Mammary epithelial cell (primary cell): Measurements from ENCODE around the gene KSR1.

Experiments
- EZH2 ChIP-seq: IDR thresholded peaks from 2 replicates; pipeline ENCODE4 v1.6.1; 2012; ENCODE audit warnings: low read length, inconsistent platforms, borderline replicate concordance
- TF ChIP-seq, protein P1 (sequence below), 2 donors: IDR thresholded peaks in 1 of 2; conservative IDR thresholded peaks in 1 of 2; 2 replicates each; pipeline ENCODE4 v1.5.1; 2011 to 2012; ENCODE audit warnings: inconsistent platforms in 2 of 2, low read length in 2 of 2, mild to moderate bottlenecking in 2 of 2, control low read depth in 1 of 2, low read depth in 1 of 2; ENCODE audit not compliant: insufficient read depth in 1 of 2; ENCODE audit errors: extremely low read depth in 1 of 2

DNA sequence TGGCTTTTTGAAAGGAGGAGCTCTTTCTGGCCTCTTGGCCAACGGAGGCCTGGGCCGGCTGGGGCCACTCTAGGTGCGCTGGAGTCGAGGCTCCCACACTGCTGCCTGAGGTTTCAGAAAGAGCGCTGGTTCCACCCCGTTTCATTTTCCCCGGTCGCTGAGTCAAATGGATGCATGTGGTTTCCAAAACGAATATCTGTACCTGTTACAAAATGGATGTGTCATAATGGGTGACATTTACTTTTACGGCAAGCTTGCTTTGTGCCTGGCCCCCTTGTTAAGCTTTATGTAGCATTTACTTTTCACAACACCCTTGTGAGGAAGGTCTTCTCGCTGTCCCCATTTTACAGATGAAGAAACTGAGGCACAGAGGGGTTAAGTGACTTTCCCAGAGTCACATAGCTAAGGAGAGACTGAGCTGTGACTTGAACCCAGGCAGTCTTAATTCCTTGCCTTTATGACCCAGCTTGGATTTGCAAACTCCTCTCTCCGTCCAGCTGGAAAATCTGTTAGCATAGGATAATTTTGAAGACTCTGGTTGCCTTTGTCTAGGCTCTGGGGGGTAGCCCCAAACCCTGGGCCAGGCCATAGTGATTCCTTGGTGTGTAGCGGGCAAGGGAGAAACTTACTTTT, 10.6 kb downstream of the KSR1 start:
- TF ChIP-seq, protein P1, sequence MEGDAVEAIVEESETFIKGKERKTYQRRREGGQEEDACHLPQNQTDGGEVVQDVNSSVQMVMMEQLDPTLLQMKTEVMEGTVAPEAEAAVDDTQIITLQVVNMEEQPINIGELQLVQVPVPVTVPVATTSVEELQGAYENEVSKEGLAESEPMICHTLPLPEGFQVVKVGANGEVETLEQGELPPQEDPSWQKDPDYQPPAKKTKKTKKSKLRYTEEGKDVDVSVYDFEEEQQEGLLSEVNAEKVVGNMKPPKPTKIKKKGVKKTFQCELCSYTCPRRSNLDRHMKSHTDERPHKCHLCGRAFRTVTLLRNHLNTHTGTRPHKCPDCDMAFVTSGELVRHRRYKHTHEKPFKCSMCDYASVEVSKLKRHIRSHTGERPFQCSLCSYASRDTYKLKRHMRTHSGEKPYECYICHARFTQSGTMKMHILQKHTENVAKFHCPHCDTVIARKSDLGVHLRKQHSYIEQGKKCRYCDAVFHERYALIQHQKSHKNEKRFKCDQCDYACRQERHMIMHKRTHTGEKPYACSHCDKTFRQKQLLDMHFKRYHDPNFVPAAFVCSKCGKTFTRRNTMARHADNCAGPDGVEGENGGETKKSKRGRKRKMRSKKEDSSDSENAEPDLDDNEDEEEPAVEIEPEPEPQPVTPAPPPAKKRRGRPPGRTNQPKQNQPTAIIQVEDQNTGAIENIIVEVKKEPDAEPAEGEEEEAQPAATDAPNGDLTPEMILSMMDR (conservative IDR thresholded peaks at IDR 0.05 in 1 of 2, IDR thresholded peaks at IDR 0.05 in 1 of 2; ENCODE audit: extremely low read depth in 1 of 2, insufficient read depth in 1 of 2, low read depth in 1 of 2, low read length in 2 of 2), result no peak
- no peak for TF ChIP-seq EZH2
